Upper lobe of right lung (tissue), 1 donor: ENCODE measurements around the gene CDK16. TPM values are rescaled to one million over a fixed set of nuclear protein-coding genes. Genes with fewer than 3 reads are reported as not detected.

Source experiments
- ATAC-seq: fragments of 200-7000 bp; cut with Tn5 transposase; one replicate; pipeline ENCODE4 v1.9.1; 2020; ENCODE audit warnings: mild to moderate bottlenecking, moderate library complexity
- DNase-seq: peaks from one replicate; pipeline ENCODE4 v3.0.0-alpha.2; 2020
- H3K27ac ChIP-seq: fragments of 200-600 bp; one replicate; pipeline ENCODE4 v1.8.0; 2022
- H3K27me3 ChIP-seq: fragments of 200-600 bp; one replicate; pipeline ENCODE4 v1.8.0; 2022; ENCODE audit warnings: mild to moderate bottlenecking
- H3K36me3 ChIP-seq: fragments of 200-600 bp; one replicate; pipeline ENCODE4 v1.8.0; 2022
- H3K4me1 ChIP-seq: fragments of 200-600 bp; one replicate; pipeline ENCODE4 v1.8.0; 2022
- H3K4me3 ChIP-seq: fragments of 200-600 bp; one replicate; pipeline ENCODE4 v1.8.0; 2022; ENCODE audit warnings: mild to moderate bottlenecking
- H3K9me3 ChIP-seq: fragments of 200-600 bp; one replicate; pipeline ENCODE4 v1.8.0; 2022
- intact Hi-C: fragments of 100-400 bp; cut with DNase I; formaldehyde crosslinking; loops from one replicate; pipeline ENCODE4 v1.11.0; 2022
- total RNA-seq: library from RNA; stranded (reverse); fragmentation: NEBNext Ultra II Directional; extraction: Animal tissue kit (Norgen Biotek cat#: 25700); gene quantifications from one replicate; pipeline ENCODE4 v1.2.1, GENCODE V29; 2021
- TF ChIP-seq, protein P1 (sequence below): fragments of 200-600 bp; IDR thresholded peaks from one replicate; pipeline ENCODE4 v1.8.0; 2022; ENCODE audit warnings: antibody characterized with exemption
- donor health status: DM: no; HTN: yes; CAD: no; lungs with severe emphysema.

CDK16 gene
- total RNA-seq, 1 donor from 2014 or later, result 66.4 TPM

DNA sequence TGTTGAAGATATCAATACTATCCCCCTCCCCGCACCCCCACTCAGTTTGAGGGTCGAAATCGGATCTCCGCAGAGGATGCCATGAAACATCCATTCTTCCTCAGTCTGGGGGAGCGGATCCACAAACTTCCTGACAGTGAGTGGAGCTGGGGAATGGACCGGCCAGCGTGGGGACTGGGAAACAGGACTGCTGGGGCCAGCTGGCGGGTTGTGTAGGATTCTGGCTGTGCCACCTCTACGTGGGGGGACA, 8.8 kb downstream of the CDK16 start:
- TF ChIP-seq, protein P1, sequence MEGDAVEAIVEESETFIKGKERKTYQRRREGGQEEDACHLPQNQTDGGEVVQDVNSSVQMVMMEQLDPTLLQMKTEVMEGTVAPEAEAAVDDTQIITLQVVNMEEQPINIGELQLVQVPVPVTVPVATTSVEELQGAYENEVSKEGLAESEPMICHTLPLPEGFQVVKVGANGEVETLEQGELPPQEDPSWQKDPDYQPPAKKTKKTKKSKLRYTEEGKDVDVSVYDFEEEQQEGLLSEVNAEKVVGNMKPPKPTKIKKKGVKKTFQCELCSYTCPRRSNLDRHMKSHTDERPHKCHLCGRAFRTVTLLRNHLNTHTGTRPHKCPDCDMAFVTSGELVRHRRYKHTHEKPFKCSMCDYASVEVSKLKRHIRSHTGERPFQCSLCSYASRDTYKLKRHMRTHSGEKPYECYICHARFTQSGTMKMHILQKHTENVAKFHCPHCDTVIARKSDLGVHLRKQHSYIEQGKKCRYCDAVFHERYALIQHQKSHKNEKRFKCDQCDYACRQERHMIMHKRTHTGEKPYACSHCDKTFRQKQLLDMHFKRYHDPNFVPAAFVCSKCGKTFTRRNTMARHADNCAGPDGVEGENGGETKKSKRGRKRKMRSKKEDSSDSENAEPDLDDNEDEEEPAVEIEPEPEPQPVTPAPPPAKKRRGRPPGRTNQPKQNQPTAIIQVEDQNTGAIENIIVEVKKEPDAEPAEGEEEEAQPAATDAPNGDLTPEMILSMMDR, result no peak
- Histone ChIP-seq H3K27me3 (no peaks in the 10 kb centered on the region), H3K4me1 (peaks cover 1% of the 10 kb centered on the region), H3K36me3 (peaks cover 52% of the 10 kb centered on the region), H3K27ac (no peak overlapping the region), H3K4me3 (no peak overlapping the region), H3K9me3 (no peaks in the 10 kb centered on the region)
- intact Hi-C loops, result no loop called here
- ATAC-seq (no peak), DNase-seq (no peak)

DNA sequence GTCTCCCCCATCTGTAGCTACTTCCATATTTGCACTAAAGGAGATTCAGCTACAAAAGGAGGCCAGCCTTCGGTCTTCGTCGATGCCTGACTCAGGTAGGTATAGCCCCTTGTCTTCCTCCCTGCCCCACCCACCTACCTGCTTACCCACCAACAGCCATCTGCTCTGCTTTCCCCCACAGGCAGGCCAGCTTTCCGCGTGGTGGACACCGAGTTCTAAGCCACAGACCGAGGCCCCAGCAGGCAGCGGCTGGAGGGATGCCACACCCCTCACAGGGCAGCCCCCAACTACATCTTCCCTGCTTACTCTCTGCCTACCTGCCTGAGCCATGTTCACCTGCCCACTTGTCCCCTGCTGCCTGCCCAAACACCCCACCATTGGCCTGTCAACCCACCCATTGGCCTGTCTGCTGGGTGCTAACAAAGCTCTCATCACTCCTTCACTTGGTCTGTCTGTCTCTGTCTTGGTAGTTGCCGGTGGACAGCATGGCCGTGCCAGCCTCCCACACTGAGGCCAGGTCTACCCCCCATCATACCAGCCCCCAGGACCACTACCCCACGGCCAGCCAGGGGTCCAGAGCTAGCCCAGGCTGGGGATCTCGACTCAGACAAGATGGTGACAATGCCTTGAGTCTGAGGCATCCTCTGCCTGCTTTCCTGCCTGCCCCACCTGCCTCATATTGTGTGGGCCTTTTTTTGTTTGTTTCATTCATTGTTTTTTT, 10.2 kb downstream of the CDK16 start:
- ATAC-seq (no peak), DNase-seq (no peak)
- Histone ChIP-seq H3K27me3 (no peaks in the 10 kb centered on the region), H3K4me1 (peaks cover 5% of the 10 kb centered on the region), H3K36me3 (peaks cover 49% of the 10 kb centered on the region), H3K4me3 (no peak overlapping the region), H3K27ac (no peak overlapping the region), H3K9me3 (no peaks in the 10 kb centered on the region)
- TF ChIP-seq, protein P1, result no peak
- intact Hi-C loops, result no loop called here

DNA sequence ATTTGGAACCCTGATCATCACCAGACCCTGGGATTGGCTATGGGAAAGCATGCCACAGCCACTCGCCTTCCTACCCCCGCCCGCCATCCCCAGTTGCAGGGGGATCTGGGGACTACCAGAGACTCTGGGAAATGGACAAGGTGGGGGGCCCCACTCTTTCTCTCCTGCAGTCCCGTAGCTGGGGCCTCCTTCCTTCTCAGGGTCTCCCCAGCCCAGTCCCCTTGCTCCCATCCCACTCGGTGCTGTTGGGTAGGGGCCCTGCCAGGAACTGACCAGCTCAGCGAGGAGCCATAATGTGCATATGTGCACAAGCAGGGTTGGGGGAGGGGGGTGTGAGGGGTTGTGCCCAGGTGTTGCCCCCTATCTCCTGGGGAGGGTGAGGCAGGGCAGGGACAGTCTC, 10.9 kb downstream of the CDK16 start:
- H3K4me1 ChIP-seq, result peaks cover 5% of the 10 kb centered on the region
- H3K9me3 ChIP-seq, result no peaks in the 10 kb centered on the region
- H3K27me3 ChIP-seq, result no peaks in the 10 kb centered on the region
- ATAC-seq (no peak), DNase-seq (no peak)
- TF ChIP-seq, protein P1, result no peak
- intact Hi-C loops, result no loop called here
- peaks cover 42% of the 10 kb centered on the region for H3K36me3 ChIP-seq
- no peak overlapping the region for H3K27ac ChIP-seq
- H3K4me3 ChIP-seq, result no peak overlapping the region

DNA sequence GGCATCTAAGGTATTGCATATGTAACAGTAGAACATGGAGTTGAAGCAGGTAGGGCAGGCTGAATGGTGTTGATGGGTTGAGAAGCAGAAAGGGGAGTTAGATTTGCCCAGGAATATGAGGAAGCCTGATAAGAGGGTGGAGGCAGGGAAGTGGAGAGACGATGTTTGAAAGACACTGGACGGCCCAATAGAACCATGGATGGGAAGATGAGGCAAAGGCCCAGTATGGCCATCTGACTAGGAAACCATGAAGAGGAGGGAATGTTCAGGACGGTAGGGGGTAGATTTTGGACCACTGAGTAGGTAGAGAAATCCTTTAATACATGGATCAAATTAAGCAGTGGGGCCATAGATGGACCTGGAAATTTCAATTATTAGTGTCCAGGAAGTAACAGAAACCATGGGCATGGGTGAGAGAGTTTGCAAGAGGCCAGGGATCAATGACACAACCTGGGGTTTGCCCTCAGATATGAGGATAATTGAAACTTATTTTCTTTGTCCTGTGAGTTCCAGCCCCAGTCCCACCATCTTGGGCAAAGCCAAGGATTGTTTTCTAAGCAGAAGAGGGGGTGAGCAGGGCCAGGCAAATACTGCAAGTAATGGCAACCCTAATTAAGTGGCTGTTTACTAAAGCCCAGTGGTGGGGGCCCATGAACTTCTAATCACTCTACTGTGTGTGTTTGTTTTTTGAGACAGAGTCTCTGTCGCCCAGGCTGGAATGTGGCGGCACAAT, 11.8 kb downstream of the CDK16 start:
- H3K4me3 ChIP-seq, result no peak overlapping the region
- no peak for ATAC-seq
- peaks cover 5% of the 10 kb centered on the region for H3K4me1 ChIP-seq
- DNase-seq, result no peak
- no peak overlapping the region for H3K27ac ChIP-seq
- H3K9me3 ChIP-seq, result no peaks in the 10 kb centered on the region
- TF ChIP-seq, protein P1, result no peak
- intact Hi-C loops, result no loop called here
- H3K36me3 ChIP-seq, result peaks cover 33% of the 10 kb centered on the region
- H3K27me3 ChIP-seq, result no peaks in the 10 kb centered on the region

DNA sequence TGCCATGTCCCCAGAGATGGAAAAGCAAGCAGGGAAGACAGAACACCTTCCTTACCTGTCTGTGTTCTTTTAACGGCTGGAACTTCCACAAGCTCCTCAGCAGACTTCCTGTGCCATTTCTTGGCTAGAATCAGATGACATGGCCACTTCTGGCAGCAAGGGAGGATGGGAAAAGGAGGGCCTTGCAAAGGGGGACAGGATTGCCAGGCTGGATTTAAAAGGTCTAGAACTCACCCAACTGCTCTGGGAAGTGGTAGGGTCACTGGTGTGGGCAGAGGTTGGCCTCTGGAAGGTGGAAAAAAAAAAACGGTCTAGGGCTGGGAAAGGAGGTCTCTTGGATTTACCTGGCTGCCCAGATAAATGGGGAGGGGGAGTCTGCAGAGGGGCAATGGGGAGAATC, 12.7 kb downstream of the CDK16 start:
- Histone ChIP-seq H3K4me1 (peaks cover 5% of the 10 kb centered on the region), H3K36me3 (peaks cover 26% of the 10 kb centered on the region), H3K9me3 (no peaks in the 10 kb centered on the region), H3K27ac (no peak overlapping the region), H3K4me3 (no peak overlapping the region), H3K27me3 (no peaks in the 10 kb centered on the region)
- no peak for ATAC-seq
- TF ChIP-seq, protein P1, result no peak
- DNase-seq, result no peak
- intact Hi-C loops, result no loop called here
